ENCODE measurements around the gene LRP1. TPM values are rescaled to one million over a fixed set of nuclear protein-coding genes. Genes with fewer than 3 reads are reported as not detected.

LRP1 gene
- total RNA-seq, 1 experiment from 2014 or later: 12.4 TPM

DNA sequence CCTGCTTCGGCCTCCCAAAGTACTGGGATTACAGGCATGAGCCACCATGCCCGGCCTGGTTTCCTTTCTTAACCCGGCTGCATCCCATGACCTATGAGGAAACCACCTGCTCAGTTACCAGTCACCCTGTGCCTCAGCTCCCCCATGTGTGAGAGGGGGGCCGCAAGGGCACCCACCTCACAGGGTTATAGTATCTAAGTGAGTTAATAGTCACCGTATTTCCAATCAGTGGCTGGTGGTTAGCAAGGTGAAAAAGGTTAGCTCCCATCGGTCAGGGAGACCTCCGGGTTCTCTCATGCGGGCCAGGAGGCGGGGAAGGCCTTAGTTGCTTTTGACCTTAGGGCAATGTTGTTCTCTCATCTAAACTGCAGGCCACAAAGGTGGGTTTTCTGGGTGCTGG is 6.7 kb downstream of the LRP1 start:
- H3K4me1 Mint-ChIP-seq (ENCODE audit: low read depth, unreplicated experiment): no peaks in the 10 kb centered on the region
- H3K27me3 Mint-ChIP-seq (ENCODE audit: unreplicated experiment): peaks cover 59% of the 10 kb centered on the region
- H3K36me3 Mint-ChIP-seq (ENCODE audit: insufficient read depth, unreplicated experiment): no peaks in the 10 kb centered on the region
- intact Hi-C loops (cut with micrococcal nuclease; ENCODE audit: unreplicated experiment): no loop called here
- TF ChIP-seq, protein P1, sequence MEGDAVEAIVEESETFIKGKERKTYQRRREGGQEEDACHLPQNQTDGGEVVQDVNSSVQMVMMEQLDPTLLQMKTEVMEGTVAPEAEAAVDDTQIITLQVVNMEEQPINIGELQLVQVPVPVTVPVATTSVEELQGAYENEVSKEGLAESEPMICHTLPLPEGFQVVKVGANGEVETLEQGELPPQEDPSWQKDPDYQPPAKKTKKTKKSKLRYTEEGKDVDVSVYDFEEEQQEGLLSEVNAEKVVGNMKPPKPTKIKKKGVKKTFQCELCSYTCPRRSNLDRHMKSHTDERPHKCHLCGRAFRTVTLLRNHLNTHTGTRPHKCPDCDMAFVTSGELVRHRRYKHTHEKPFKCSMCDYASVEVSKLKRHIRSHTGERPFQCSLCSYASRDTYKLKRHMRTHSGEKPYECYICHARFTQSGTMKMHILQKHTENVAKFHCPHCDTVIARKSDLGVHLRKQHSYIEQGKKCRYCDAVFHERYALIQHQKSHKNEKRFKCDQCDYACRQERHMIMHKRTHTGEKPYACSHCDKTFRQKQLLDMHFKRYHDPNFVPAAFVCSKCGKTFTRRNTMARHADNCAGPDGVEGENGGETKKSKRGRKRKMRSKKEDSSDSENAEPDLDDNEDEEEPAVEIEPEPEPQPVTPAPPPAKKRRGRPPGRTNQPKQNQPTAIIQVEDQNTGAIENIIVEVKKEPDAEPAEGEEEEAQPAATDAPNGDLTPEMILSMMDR (IDR thresholded peaks at IDR 0.05; ENCODE audit: unreplicated experiment): no peak
- H3K9me3 Mint-ChIP-seq (ENCODE audit: low read depth, unreplicated experiment): no peaks in the 10 kb centered on the region
- H3K4me3 Mint-ChIP-seq (ENCODE audit: low read depth, unreplicated experiment): no peak overlapping the region
- BruUV-seq (replicated peaks): no TSS peak
- CTCF ChIA-PET: no interaction called here
- H3K27ac Mint-ChIP-seq (ENCODE audit: unreplicated experiment): no peak overlapping the region
- DNase-seq: no peak

DNA sequence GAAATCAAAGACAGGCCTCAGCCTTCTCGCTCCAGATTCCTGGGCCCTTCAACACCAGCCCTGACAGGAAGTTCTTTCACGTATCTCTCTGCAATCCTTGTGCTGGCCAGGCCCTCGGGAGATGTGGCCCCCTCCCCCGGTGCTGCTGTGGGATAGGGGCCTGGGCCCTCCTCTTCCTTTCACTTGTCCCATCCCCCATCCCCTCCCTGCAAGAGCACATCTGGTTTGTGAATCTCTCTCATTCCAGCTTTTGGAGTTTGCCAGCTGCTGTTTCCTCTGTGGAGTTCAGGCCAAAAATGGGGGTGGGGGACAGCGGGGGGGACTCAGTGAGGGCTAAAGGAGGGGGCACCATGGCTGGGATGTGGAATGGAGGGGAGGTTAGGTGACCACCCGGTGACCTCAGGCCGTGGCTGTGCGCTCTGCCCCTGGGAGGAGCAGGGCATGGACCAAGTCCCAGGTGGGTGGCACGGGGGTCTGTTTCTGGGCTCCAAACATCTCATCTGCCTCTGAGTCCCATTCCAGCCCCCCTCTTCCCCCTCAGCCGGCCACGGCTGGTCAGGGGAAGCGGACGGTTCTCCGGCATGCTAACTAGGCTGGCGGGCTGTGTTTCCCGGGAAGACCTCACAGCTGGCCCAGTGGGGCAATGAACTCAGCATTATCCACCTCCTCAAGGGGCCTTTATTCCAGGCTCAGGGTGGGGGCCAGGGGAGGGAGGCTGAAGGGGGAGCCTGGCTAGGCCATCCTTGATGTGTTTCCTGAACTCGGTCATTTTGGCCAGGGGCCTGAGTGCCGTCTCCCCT is 7.4 kb downstream of the LRP1 start:
- Mint-ChIP-seq H3K4me3 (ENCODE audit: low read depth, unreplicated experiment) (no peak overlapping the region), H3K27ac (ENCODE audit: unreplicated experiment) (no peak overlapping the region), H3K4me1 (ENCODE audit: low read depth, unreplicated experiment) (no peaks in the 10 kb centered on the region), H3K36me3 (ENCODE audit: insufficient read depth, unreplicated experiment) (no peaks in the 10 kb centered on the region), H3K27me3 (ENCODE audit: unreplicated experiment) (peaks cover 53% of the 10 kb centered on the region), H3K9me3 (ENCODE audit: low read depth, unreplicated experiment) (no peaks in the 10 kb centered on the region)
- DNase-seq: no peak
- no TSS peak for BruUV-seq (replicated peaks)
- CTCF ChIA-PET: no interaction called here
- intact Hi-C loops (cut with micrococcal nuclease; ENCODE audit: unreplicated experiment): no loop called here
- TF ChIP-seq, protein P1 (IDR thresholded peaks at IDR 0.05; ENCODE audit: unreplicated experiment): no peak

DNA sequence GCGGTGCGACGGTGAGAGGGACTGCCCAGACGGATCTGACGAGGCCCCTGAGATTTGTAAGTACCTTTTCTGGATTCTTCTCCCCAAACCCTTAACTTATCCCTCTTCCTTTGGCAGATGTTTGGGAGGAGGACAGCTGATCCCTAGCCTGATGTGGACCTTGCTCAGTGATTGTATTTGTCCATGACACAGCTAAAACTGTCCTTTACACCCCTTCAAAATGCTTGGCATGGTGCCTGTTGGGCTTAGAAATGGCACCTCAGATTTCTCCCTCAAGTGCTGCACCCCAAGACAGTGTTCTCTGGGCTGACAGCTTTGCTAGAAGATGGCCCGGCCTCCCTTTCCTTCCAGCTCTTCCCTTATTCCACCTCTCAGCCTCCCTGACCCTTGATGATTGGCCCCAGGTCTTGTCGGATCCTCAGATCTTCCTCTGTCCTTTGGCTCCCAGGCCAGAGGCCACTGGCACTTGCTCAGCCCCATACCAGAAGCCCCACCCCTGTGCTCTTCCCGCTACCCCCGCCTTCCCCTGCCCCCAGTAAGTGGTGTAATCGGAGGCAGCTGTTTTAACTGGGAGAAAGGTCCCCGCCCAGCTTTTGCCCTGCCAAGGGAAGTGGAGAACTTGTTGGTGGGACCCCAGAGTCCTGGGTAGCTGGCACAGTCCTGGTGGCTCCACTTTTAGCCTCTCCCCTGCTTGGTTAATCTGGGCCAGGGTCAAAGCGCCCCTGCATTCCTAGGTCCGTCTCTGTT is 10.4 kb downstream of the LRP1 start:
- H3K4me1 Mint-ChIP-seq (ENCODE audit: low read depth, unreplicated experiment): no peaks in the 10 kb centered on the region
- intact Hi-C loops (cut with micrococcal nuclease; ENCODE audit: unreplicated experiment): no loop called here
- peaks cover 23% of the 10 kb centered on the region for H3K27me3 Mint-ChIP-seq (ENCODE audit: unreplicated experiment)
- H3K27ac Mint-ChIP-seq (ENCODE audit: unreplicated experiment): no peak overlapping the region
- CTCF ChIA-PET: interaction anchor here (0.7 kb wide), 1 partner anchor 200 kb away, joined by 3 read pairs; no protein-coding TSS in a partner anchor
- H3K36me3 Mint-ChIP-seq (ENCODE audit: insufficient read depth, unreplicated experiment): no peaks in the 10 kb centered on the region
- no TSS peak for BruUV-seq (replicated peaks)
- H3K4me3 Mint-ChIP-seq (ENCODE audit: low read depth, unreplicated experiment): no peak overlapping the region
- no peaks in the 10 kb centered on the region for H3K9me3 Mint-ChIP-seq (ENCODE audit: low read depth, unreplicated experiment)
- DNase-seq: no peak
- TF ChIP-seq, protein P1 (IDR thresholded peaks at IDR 0.05; ENCODE audit: unreplicated experiment): no peak

- Mint-ChIP-seq H3K36me3 (ENCODE audit: insufficient read depth, unreplicated experiment) (no peaks in the 10 kb centered on the region), H3K9me3 (ENCODE audit: low read depth, unreplicated experiment) (no peaks in the 10 kb centered on the region), H3K27ac (ENCODE audit: unreplicated experiment) (no peak overlapping the region), H3K27me3 (ENCODE audit: unreplicated experiment) (peaks cover 16% of the 10 kb centered on the region), H3K4me1 (ENCODE audit: low read depth, unreplicated experiment) (no peaks in the 10 kb centered on the region), H3K4me3 (ENCODE audit: low read depth, unreplicated experiment) (no peak overlapping the region)
- no TSS peak for BruUV-seq (replicated peaks)
- intact Hi-C loops (cut with micrococcal nuclease; ENCODE audit: unreplicated experiment): no loop called here
- TF ChIP-seq, protein P1 (IDR thresholded peaks at IDR 0.05; ENCODE audit: unreplicated experiment): no peak
- DNase-seq: no peak
- CTCF ChIA-PET: no interaction called here
These were observed 11.7 kb downstream of the LRP1 start for GRCh38 chr12:57139796-57140649.

All from Calu3 (cell line).